Neural cell (in vitro differentiated cells): ENCODE measurements around the gene CHD6. TPM values are rescaled to one million over a fixed set of nuclear protein-coding genes. Genes with fewer than 3 reads are reported as not detected.

Experiments
- H2AFZ ChIP-seq: fragments of 200-600, 300-800 bp; sonication (generic), shearing (Covaris generic); 2 replicates; pipeline ENCODE4 v1.6.0; 2014; ENCODE audit warnings: low read depth, mild to moderate bottlenecking, antibody characterized with exemption, low read length, moderate library complexity
- H3F3A ChIP-seq: fragments of 200-600 bp; shearing (Covaris generic); 2 replicates; pipeline ENCODE4 v1.6.1; 2016; ENCODE audit warnings: mild to moderate bottlenecking, moderate library complexity, mixed read lengths, antibody characterized with exemption, low read length; ENCODE audit not compliant: insufficient read depth, poor library complexity, severe bottlenecking
- H3K27ac ChIP-seq: fragments of 200-600, 300-800 bp; sonication (generic), shearing (Covaris generic); 2 replicates; pipeline ENCODE4 v1.5.1; 2014; ENCODE audit warnings: mild to moderate bottlenecking, low read length, moderate library complexity
- H3K27me3 ChIP-seq: fragments of 300-800, 200-600 bp; sonication (generic), shearing (Covaris generic); 2 replicates; pipeline ENCODE4 v1.6.0; 2014; ENCODE audit warnings: mild to moderate bottlenecking, low read depth, low read length, moderate library complexity; ENCODE audit not compliant: insufficient read depth
- H3K36me3 ChIP-seq: fragments of 300-800, 200-600 bp; sonication (generic), shearing (Covaris generic); 2 replicates; pipeline ENCODE4 v1.5.1; 2014; ENCODE audit warnings: mild to moderate bottlenecking, antibody characterized with exemption, low read length, moderate library complexity; ENCODE audit not compliant: insufficient read depth
- H3K4me2 ChIP-seq: fragments of 300-800, 200-600 bp; sonication (generic), shearing (Covaris generic); 2 replicates; pipeline ENCODE4 v1.6.0; 2014; ENCODE audit warnings: mild to moderate bottlenecking, low read length
- H3K4me3 ChIP-seq: fragments of 300-800, 200-600 bp; sonication (generic), shearing (Covaris generic); 2 replicates; pipeline ENCODE4 v1.5.1; 2014; ENCODE audit warnings: mild to moderate bottlenecking, low read length, moderate library complexity
- H3K79me2 ChIP-seq: fragments of 200-600 bp; shearing (Covaris generic); replicated peaks from 2 replicates; pipeline ENCODE4 v1.6.0; 2014; ENCODE audit warnings: mild to moderate bottlenecking, low read length, moderate library complexity; ENCODE audit not compliant: insufficient read depth
- H3K9ac ChIP-seq: fragments of 300-800, 200-600 bp; sonication (generic), shearing (Covaris generic); 2 replicates; pipeline ENCODE4 v1.6.1; 2016; ENCODE audit warnings: mild to moderate bottlenecking, low read length, mixed read lengths
- H3K9me2 ChIP-seq: fragments of 200-600 bp; shearing (Covaris generic); 2 replicates; pipeline ENCODE4 v1.6.1; 2016; ENCODE audit warnings: mild to moderate bottlenecking, low read length, mixed read lengths; ENCODE audit not compliant: insufficient read depth
- H3K9me3 ChIP-seq: fragments of 200-600, 300-800 bp; sonication (generic), shearing (Covaris generic); 2 replicates; pipeline ENCODE4 v1.6.1; 2016; ENCODE audit warnings: mild to moderate bottlenecking, mixed run types, low read length, moderate library complexity, mixed read lengths
- H4K20me1 ChIP-seq: fragments of 200-600 bp; shearing (Covaris generic); 2 replicates; pipeline ENCODE4 v1.6.1; 2016; ENCODE audit warnings: mild to moderate bottlenecking, mixed run types; ENCODE audit not compliant: insufficient read depth
- CTCF ChIP-seq: fragments of 450-650 bp; IDR thresholded peaks from 2 replicates; pipeline ENCODE4 v1.5.1; 2014; ENCODE audit warnings: antibody characterized with exemption, mild to moderate bottlenecking, moderate library complexity; ENCODE audit not compliant: poor library complexity, severe bottlenecking
- EP300 ChIP-seq: fragments of 450-650 bp; conservative IDR thresholded peaks from 2 replicates; pipeline ENCODE4 v1.6.1; 2014; ENCODE audit warnings: antibody characterized with exemption, mild to moderate bottlenecking, moderate library complexity; ENCODE audit not compliant: poor library complexity, severe bottlenecking
- EZH2 ChIP-seq: fragments of 200-600, 300-800 bp; shearing (Covaris generic), sonication (generic); IDR thresholded peaks from 2 replicates; pipeline ENCODE4 v1.6.1; 2014; ENCODE audit warnings: antibody characterized with exemption, low read length, borderline replicate concordance, mild to moderate bottlenecking; ENCODE audit not compliant: insufficient read depth, poor library complexity, severe bottlenecking
- MXI1 ChIP-seq: fragments of 450-650 bp; conservative IDR thresholded peaks from 2 replicates; pipeline ENCODE4 v1.6.1; 2014; ENCODE audit warnings: antibody characterized with exemption, mild to moderate bottlenecking; ENCODE audit not compliant: poor library complexity, severe bottlenecking
- POLR2AphosphoS5 ChIP-seq: IDR thresholded peaks from 2 replicates; pipeline ENCODE4 v1.6.1; 2012
- RAD21 ChIP-seq: fragments of 450-650 bp; conservative IDR thresholded peaks from 2 replicates; pipeline ENCODE4 v1.6.1; 2014; ENCODE audit warnings: antibody characterized with exemption, mild to moderate bottlenecking, moderate library complexity
- SMC3 ChIP-seq: fragments of 450-650 bp; conservative IDR thresholded peaks from 2 replicates; pipeline ENCODE4 v1.6.1; 2014; ENCODE audit warnings: antibody characterized with exemption, mild to moderate bottlenecking, moderate library complexity; ENCODE audit not compliant: poor library complexity
- TAF1 ChIP-seq: IDR thresholded peaks from 2 replicates; pipeline ENCODE4 v1.6.1; 2012; ENCODE audit warnings: low read depth
- polyA plus RNA-seq: library from polyadenylated mRNA; depleted of rRNA; stranded (reverse); fragments of >200 nt; gene quantifications from 2 replicates; pipeline ENCODE4 v1.2.3, GENCODE V29; 2014
- TF ChIP-seq, protein P1 (sequence below): IDR thresholded peaks from 2 replicates; pipeline ENCODE4 v1.6.1; 2012; ENCODE audit warnings: borderline replicate concordance

CHD6 gene
- polyA plus RNA-seq, 1 donor from 2014 or later: 22.9 TPM

DNA sequence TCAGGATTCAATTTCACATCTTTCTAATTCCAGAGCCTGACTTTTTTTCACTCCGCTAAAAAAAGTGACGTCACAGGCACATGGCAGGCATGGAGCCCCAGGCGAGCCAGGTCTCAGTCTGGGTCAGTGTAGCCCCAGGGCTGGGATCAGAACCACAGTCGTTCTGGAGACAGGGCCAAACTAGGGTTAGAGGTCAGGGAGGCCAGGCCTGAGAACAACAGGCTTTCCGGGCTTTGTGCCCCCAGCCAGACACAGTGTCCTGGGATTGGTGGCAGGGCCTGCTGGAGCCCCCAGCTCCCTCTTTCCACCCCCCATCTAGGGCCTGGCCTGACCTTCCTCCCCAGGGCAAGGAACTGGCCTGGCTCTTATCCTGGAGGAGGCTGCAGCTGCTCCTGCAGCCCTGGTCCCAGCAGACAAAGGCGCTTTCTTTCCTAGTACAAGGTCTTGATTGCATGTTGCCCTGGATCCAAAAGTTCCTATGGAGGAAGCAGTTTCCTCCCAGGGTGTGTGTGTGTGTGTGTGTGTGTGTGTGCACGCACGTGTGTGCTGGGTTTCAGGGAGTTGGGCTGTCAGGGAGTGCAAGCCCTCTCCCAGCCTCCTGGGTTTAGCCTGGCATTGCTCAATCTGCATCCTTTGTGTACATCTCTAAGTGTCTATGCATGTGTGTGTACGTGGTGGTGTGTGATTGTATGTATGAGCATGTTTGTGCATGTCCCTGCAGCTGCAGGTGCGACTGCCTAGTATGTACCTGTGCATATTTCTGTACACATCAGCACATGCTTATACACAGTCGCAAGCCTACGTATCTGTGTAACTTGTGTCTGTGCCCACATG is 225.1 kb downstream of the CHD6 start:
- H3K9ac ChIP-seq: no peak overlapping the region
- no peak overlapping the region for H3K4me2 ChIP-seq
- H3K9me3 ChIP-seq: no peaks in the 10 kb centered on the region
- H2AFZ ChIP-seq: no peak overlapping the region
- no peaks in the 10 kb centered on the region for H3K9me2 ChIP-seq
- TF ChIP-seq EP300 (no peak), POLR2AphosphoS5 (no peak), TAF1 (no peak), MXI1 (no peak), EZH2 (no peak), RAD21 (no peak), SMC3 (no peak), CTCF (no peak)
- TF ChIP-seq, protein P1, sequence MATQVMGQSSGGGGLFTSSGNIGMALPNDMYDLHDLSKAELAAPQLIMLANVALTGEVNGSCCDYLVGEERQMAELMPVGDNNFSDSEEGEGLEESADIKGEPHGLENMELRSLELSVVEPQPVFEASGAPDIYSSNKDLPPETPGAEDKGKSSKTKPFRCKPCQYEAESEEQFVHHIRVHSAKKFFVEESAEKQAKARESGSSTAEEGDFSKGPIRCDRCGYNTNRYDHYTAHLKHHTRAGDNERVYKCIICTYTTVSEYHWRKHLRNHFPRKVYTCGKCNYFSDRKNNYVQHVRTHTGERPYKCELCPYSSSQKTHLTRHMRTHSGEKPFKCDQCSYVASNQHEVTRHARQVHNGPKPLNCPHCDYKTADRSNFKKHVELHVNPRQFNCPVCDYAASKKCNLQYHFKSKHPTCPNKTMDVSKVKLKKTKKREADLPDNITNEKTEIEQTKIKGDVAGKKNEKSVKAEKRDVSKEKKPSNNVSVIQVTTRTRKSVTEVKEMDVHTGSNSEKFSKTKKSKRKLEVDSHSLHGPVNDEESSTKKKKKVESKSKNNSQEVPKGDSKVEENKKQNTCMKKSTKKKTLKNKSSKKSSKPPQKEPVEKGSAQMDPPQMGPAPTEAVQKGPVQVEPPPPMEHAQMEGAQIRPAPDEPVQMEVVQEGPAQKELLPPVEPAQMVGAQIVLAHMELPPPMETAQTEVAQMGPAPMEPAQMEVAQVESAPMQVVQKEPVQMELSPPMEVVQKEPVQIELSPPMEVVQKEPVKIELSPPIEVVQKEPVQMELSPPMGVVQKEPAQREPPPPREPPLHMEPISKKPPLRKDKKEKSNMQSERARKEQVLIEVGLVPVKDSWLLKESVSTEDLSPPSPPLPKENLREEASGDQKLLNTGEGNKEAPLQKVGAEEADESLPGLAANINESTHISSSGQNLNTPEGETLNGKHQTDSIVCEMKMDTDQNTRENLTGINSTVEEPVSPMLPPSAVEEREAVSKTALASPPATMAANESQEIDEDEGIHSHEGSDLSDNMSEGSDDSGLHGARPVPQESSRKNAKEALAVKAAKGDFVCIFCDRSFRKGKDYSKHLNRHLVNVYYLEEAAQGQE: no peak
- no peaks in the 10 kb centered on the region for H3K36me3 ChIP-seq
- no peaks in the 10 kb centered on the region for H3F3A ChIP-seq
- no peak overlapping the region for H3K4me3 ChIP-seq
- no peak overlapping the region for H3K27ac ChIP-seq
- no peaks in the 10 kb centered on the region for H4K20me1 ChIP-seq
- no peaks in the 10 kb centered on the region for H3K79me2 ChIP-seq
- no peaks in the 10 kb centered on the region for H3K27me3 ChIP-seq

GRCh38 chr20:41392295-41392694 is 225.9 kb downstream of the CHD6 start:
- H3K79me2 ChIP-seq: no peaks in the 10 kb centered on the region
- H2AFZ ChIP-seq: no peak overlapping the region
- H3K9me3 ChIP-seq: no peaks in the 10 kb centered on the region
- H3K4me2 ChIP-seq: no peak overlapping the region
- TF ChIP-seq EP300: no peak
- no peak for TF ChIP-seq RAD21
- TF ChIP-seq, protein P1: no peak
- no peak for TF ChIP-seq SMC3
- no peak for TF ChIP-seq MXI1
- TF ChIP-seq TAF1: no peak
- no peak for TF ChIP-seq EZH2
- TF ChIP-seq CTCF: no peak
- TF ChIP-seq POLR2AphosphoS5: no peak
- no peak overlapping the region for H3K4me3 ChIP-seq
- H3K27me3 ChIP-seq: no peaks in the 10 kb centered on the region
- H3K9me2 ChIP-seq: no peaks in the 10 kb centered on the region
- no peaks in the 10 kb centered on the region for H3K36me3 ChIP-seq
- H3F3A ChIP-seq: no peaks in the 10 kb centered on the region
- no peaks in the 10 kb centered on the region for H4K20me1 ChIP-seq
- no peak overlapping the region for H3K27ac ChIP-seq
- H3K9ac ChIP-seq: no peak overlapping the region
